Endothelial cell of umbilical vein (primary cell): ENCODE measurements around the gene FRMD5. TPM values are rescaled to one million over a fixed set of nuclear protein-coding genes. Genes with fewer than 3 reads are reported as not detected.

Source experiments
- BruUV-seq: library from RNA; stranded (reverse); fragments of 400-500 nt; replicated peaks from 2 replicates; lab custom pipeline; 2021; lab: Mats Ljungman, UMichigan
- CTCF ChIA-PET: fragments of 300-600, 350-600 bp; sonication (Branson Sonifier 250); formaldehyde crosslinking; loops from one replicate; lab custom pipeline; 2021; ENCODE audit warnings: antibody characterized with exemption, inconsistent platforms; lab: Charles Lee
- POLR2A ChIA-PET: fragments of 300-600, 350-600 bp; sonication (Branson Sonifier 250); formaldehyde crosslinking; loops from one replicate; lab custom pipeline; 2021; ENCODE audit warnings: antibody characterized with exemption, inconsistent platforms; lab: Charles Lee
- DNase-seq: peaks from one replicate; pipeline ENCODE4 v3.0.0-alpha.2; 2011; ENCODE audit warnings: low read depth, low spot score
- FAIRE-seq: peaks from 2 replicates; lab custom pipeline; 2011; peaks lifted over from hg19 to GRCh38; lab: Jason Lieb, UNC
- H2AFZ ChIP-seq: 2 replicates; pipeline ENCODE4 v1.6.0; 2012; ENCODE audit warnings: low read depth, low read length, control low read depth, inconsistent platforms
- H3K27ac ChIP-seq: 2 replicates; pipeline ENCODE4 v1.5.1; 2011; ENCODE audit warnings: low read depth, mild to moderate bottlenecking, control low read depth, low read length, moderate library complexity; ENCODE audit not compliant: insufficient read depth
- H3K27me3 ChIP-seq, 2 experiments: 2 replicates each; pipeline versions ENCODE4 v1.6.0 to v1.6.1; 2011; ENCODE audit warnings: low read length in 2 of 2, mixed read lengths in 1 of 2; ENCODE audit not compliant: control insufficient read depth in 2 of 2, insufficient read depth in 2 of 2
- H3K36me3 ChIP-seq, 2 experiments: 2 replicates in 1 of 2; 3 replicates in 1 of 2; pipeline ENCODE4 v1.5.1; 2011; ENCODE audit warnings: low read length in 2 of 2, mild to moderate bottlenecking in 1 of 2, moderate library complexity in 1 of 2; ENCODE audit not compliant: control insufficient read depth in 2 of 2, insufficient read depth in 2 of 2; ENCODE audit errors: extremely low read depth in 1 of 2
- H3K4me1 ChIP-seq: 3 replicates; pipeline ENCODE4 v1.5.1; 2011; ENCODE audit warnings: mild to moderate bottlenecking, low read length; ENCODE audit not compliant: control insufficient read depth, insufficient read depth; ENCODE audit errors: extremely low read depth
- H3K4me2 ChIP-seq: 2 replicates; pipeline ENCODE4 v1.6.1; 2011; ENCODE audit warnings: low read length, control low read depth, mixed read lengths; ENCODE audit not compliant: insufficient read depth
- H3K4me3 ChIP-seq, 3 experiments: fragments of 200-600 bp in 1 of 3; sonication (generic), shearing (Covaris generic) in 1 of 3; replicated peaks in 1 of 3; 2 replicates each; pipeline ENCODE4 v1.5.1; 2011 to 2016; ENCODE audit warnings: control low read depth in 3 of 3, low read length in 3 of 3, mild to moderate bottlenecking in 2 of 3, inconsistent platforms in 1 of 3, low read depth in 1 of 3, moderate library complexity in 1 of 3; ENCODE audit not compliant: insufficient read depth in 1 of 3
- H3K79me2 ChIP-seq: 2 replicates; pipeline ENCODE4 v1.6.0; 2012; ENCODE audit warnings: low read length, inconsistent platforms; ENCODE audit not compliant: control insufficient read depth, insufficient read depth
- H3K9ac ChIP-seq: replicated peaks from 2 replicates; pipeline ENCODE3; 2011; ENCODE audit warnings: low read length, control low read depth; ENCODE audit not compliant: insufficient read depth; ENCODE audit errors: extremely low read depth
- H3K9me1 ChIP-seq: replicated peaks from 3 replicates; pipeline ENCODE4 v1.6.0; 2011; ENCODE audit warnings: mild to moderate bottlenecking, low read length; ENCODE audit not compliant: control insufficient read depth, insufficient read depth; ENCODE audit errors: extremely low read depth
- H3K9me3 ChIP-seq: replicated peaks from 2 replicates; pipeline ENCODE4 v1.5.1; 2012; ENCODE audit warnings: low read length, inconsistent platforms; ENCODE audit not compliant: control insufficient read depth, insufficient read depth
- H4K20me1 ChIP-seq: replicated peaks from 2 replicates; pipeline ENCODE3; 2011; ENCODE audit warnings: mild to moderate bottlenecking, low read length; ENCODE audit not compliant: control insufficient read depth, insufficient read depth; ENCODE audit errors: extremely low read depth
- CTCF ChIP-seq, 2 donors: IDR thresholded peaks; 1 replicate in 1 of 2; 2 replicates in 1 of 2; pipeline ENCODE4 v1.5.1; 2011; ENCODE audit warnings: low read length in 2 of 2, mild to moderate bottlenecking in 2 of 2, moderate library complexity in 2 of 2, control low read depth in 1 of 2, inconsistent platforms in 1 of 2, low read depth in 1 of 2; ENCODE audit not compliant: insufficient read depth in 1 of 2; ENCODE audit errors: extremely low read depth in 1 of 2
- EZH2 ChIP-seq: IDR thresholded peaks from 2 replicates; pipeline ENCODE4 v1.6.1; 2012; ENCODE audit warnings: borderline replicate concordance, low read depth, mild to moderate bottlenecking, moderate library complexity, low read length, inconsistent platforms; ENCODE audit not compliant: severe bottlenecking
- FOS ChIP-seq: IDR thresholded peaks from 2 replicates; pipeline ENCODE4 v1.6.1; 2011; ENCODE audit warnings: mild to moderate bottlenecking, low read length, moderate library complexity, borderline replicate concordance; ENCODE audit not compliant: insufficient read depth
- GATA2 ChIP-seq: IDR thresholded peaks from 2 replicates; pipeline ENCODE4 v1.7.0; 2011; ENCODE audit warnings: low read depth, mild to moderate bottlenecking, moderate library complexity, mixed read lengths, low read length; ENCODE audit not compliant: insufficient read length, insufficient read depth
- JUN ChIP-seq: IDR thresholded peaks from 2 replicates; pipeline ENCODE4 v1.6.1; 2011; ENCODE audit warnings: borderline replicate concordance, low read depth; ENCODE audit not compliant: insufficient read length, insufficient read depth
- MAX ChIP-seq: IDR thresholded peaks from 2 replicates; pipeline ENCODE4 v1.6.1; 2011; ENCODE audit not compliant: insufficient read depth, insufficient read length
- MYC ChIP-seq: IDR thresholded peaks from one replicate; pipeline ENCODE4 v1.6.1; 2011; ENCODE audit warnings: mild to moderate bottlenecking, low read depth, low read length
- POLR2A ChIP-seq: IDR thresholded peaks from 2 replicates; pipeline ENCODE4 v1.6.1; 2012; ENCODE audit warnings: low read depth, mild to moderate bottlenecking, control low read depth, low read length
- POLR2AphosphoS5 ChIP-seq: IDR thresholded peaks from 2 replicates; pipeline ENCODE4 v1.6.1; 2012; ENCODE audit warnings: low read depth, mild to moderate bottlenecking, control low read depth, low read length, moderate library complexity; ENCODE audit not compliant: insufficient read depth
- dilution Hi-C: fragments of 300-500 bp; cut with MboI; formaldehyde crosslinking; loops from one replicate; pipeline ENCODE4 v1.15.0; 2019; ENCODE audit warnings: low sequenced_read_pairs; ENCODE audit not compliant: extremely low pct_ligation_motif_present
- intact Hi-C: fragments of 100-400 bp; cut with micrococcal nuclease; formaldehyde crosslinking; loops from one replicate; pipeline ENCODE4 v1.10.0; 2022
- polyA plus RNA-seq, 4 experiments: library from polyadenylated mRNA; depleted of rRNA in 3 of 4; stranded (reverse) in 3 of 4; unstranded in 1 of 4; fragments of >200 nt; gene quantifications; 2 replicates each; pipeline versions ENCODE4 v1.2.1 to v1.2.3, GENCODE V29; 2011 to 2012; ENCODE audit warnings: missing spikeins in 1 of 4
- total RNA-seq: library from RNA; stranded (reverse); gene quantifications from 2 replicates; pipeline ENCODE4 v1.2.3, GENCODE V29; 2021

FRMD5 gene
- total and polyA plus RNA-seq, 2 donors (not counting 3 experiments of a cell fraction or from before 2014, with no cell fraction given) = 16.7 to 20.2 TPM

- Histone ChIP-seq H3K9me1 (no peaks in the 10 kb centered on the region), H3K27ac (no peak overlapping the region), H3K36me3 (no peaks in the 10 kb centered on the region), H3K4me1 (peaks cover 5% of the 10 kb centered on the region), H3K9ac (no peak overlapping the region), H2AFZ (no peak overlapping the region), H3K9me3 (no peaks in the 10 kb centered on the region), H3K4me2 (no peak overlapping the region), H3K79me2 (no peaks in the 10 kb centered on the region), H4K20me1 (no peaks in the 10 kb centered on the region), H3K4me3 (no peak overlapping the region), H3K27me3 (no peaks in the 10 kb centered on the region)
- TF ChIP-seq EZH2 (no peak), FOS (no peak), CTCF (IDR thresholded peaks at IDR 0.05; ENCODE audit: extremely low read depth in 1 of 2, insufficient read depth in 1 of 2, low read depth in 1 of 2, low read length in 2 of 2) (no peak), POLR2AphosphoS5 (no peak), JUN (no peak), MAX (no peak), MYC (no peak), GATA2 (no peak), POLR2A (no peak)
- DNase-seq (no peak), FAIRE-seq (no peak)
- intact Hi-C loops = no loop called here
- CTCF ChIA-PET = interaction anchor here (0.6 to 3.4 kb wide), 4 partner anchors 8 to 289 kb away, joined by 3 to 21 read pairs (median 6); no protein-coding TSS in a partner anchor
- no TSS peak for BruUV-seq
- POLR2A ChIA-PET = interaction anchor here (0.6 kb wide), 1 partner anchor 345 kb away, joined by 4 read pairs; no protein-coding TSS in a partner anchor
- dilution Hi-C loops = no loop called here
Measured at GRCh38 chr15:43930079-43930478, 265.0 kb downstream of the FRMD5 start.
